HCT116 (cell line): Measurements from ENCODE around the gene MFGE8. TPM values are rescaled to one million over a fixed set of nuclear protein-coding genes. Genes with fewer than 3 reads are reported as not detected.

Experiments used
- ATAC-seq: fragments of 200-7000 bp; cut with Tn5 transposase; 2 replicates; pipeline ENCODE4 v1.9.1; 2020; ENCODE audit warnings: mild to moderate bottlenecking, moderate library complexity
- BruUV-seq: library from RNA; stranded (reverse); fragments of 400-500 nt; replicated peaks from 2 replicates; lab custom pipeline; 2021; lab: Mats Ljungman, UMichigan
- CTCF ChIA-PET: fragments of 300-600 bp; sonication (Branson Sonifier 250); formaldehyde crosslinking; loops from one replicate; lab custom pipeline; 2021; ENCODE audit warnings: antibody characterized with exemption; lab: Charles Lee
- POLR2A ChIA-PET: fragments of 300-600, 350-600 bp; sonication (Branson Sonifier 250); formaldehyde crosslinking; loops from one replicate; lab custom pipeline; 2021; ENCODE audit warnings: antibody characterized with exemption; lab: Charles Lee
- RAD21 ChIA-PET, 2 experiments: fragments of 300-600 bp; sonication (Branson Sonifier 250); formaldehyde crosslinking; loops; one replicate each; lab custom pipeline; 2023; ENCODE audit warnings: low total read pairs in 2 of 2; ENCODE audit not compliant: uncharacterized antibody in 2 of 2, unreplicated experiment in 2 of 2, low non-redundant PET in 1 of 2; lab: Charles Lee
- DNase-seq: peaks from one replicate; pipeline ENCODE4 v3.0.0-alpha.2; 2010; ENCODE audit warnings: low read depth, low spot score
- H2AFZ ChIP-seq: fragments of 200-600 bp; shearing (Covaris generic), sonication (generic); 2 replicates; pipeline ENCODE4 v1.6.1; 2017; ENCODE audit warnings: low read depth, mixed run types, mixed read lengths, antibody characterized with exemption, low read length; ENCODE audit not compliant: poor library complexity, severe bottlenecking
- H3K27ac ChIP-seq: 2 replicates; pipeline ENCODE4 v1.5.1; 2012; ENCODE audit warnings: low read depth, low read length
- H3K27me3 ChIP-seq: fragments of 200-600 bp; sonication (generic); 2 replicates; pipeline ENCODE4 v1.6.1; 2016; ENCODE audit warnings: mixed run types, low read length, mixed read lengths; ENCODE audit not compliant: insufficient read depth
- H3K36me3 ChIP-seq, 2 experiments: fragments of 200-500 bp in 1 of 2; fragments of 200-600 bp in 1 of 2; sonication (Bioruptor generic) in 1 of 2; sonication (generic) in 1 of 2; 2 replicates each; pipeline versions ENCODE4 v1.5.1 to v1.6.1; 2014 to 2016; ENCODE audit warnings: low read length in 2 of 2, inconsistent platforms in 1 of 2, mixed read lengths in 1 of 2, mixed run types in 1 of 2; ENCODE audit not compliant: insufficient read depth in 2 of 2, control insufficient read depth in 1 of 2
- H3K4me1 ChIP-seq, 2 experiments: fragments of 200-600 bp in 1 of 2; sonication (generic) in 1 of 2; 2 replicates each; pipeline versions ENCODE4 v1.5.1 to v1.6.1; 2012 to 2017; ENCODE audit warnings: low read length in 2 of 2, inconsistent platforms in 1 of 2, mild to moderate bottlenecking in 1 of 2, mixed read lengths in 1 of 2, mixed run types in 1 of 2, moderate library complexity in 1 of 2; ENCODE audit not compliant: insufficient read depth in 2 of 2, control insufficient read depth in 1 of 2
- H3K4me2 ChIP-seq: fragments of 200-600 bp; sonication (generic); 2 replicates; pipeline ENCODE4 v1.6.1; 2017; ENCODE audit warnings: mixed run types, low read length, mixed read lengths
- H3K4me3 ChIP-seq, 2 experiments: fragments of 200-600 bp in 1 of 2; sonication (generic) in 1 of 2; replicated peaks in 1 of 2; 2 replicates each; pipeline ENCODE4 v1.5.1; 2011 to 2016; ENCODE audit warnings: low read length in 2 of 2, control low read depth in 1 of 2, low read depth in 1 of 2, mild to moderate bottlenecking in 1 of 2, mixed read lengths in 1 of 2, mixed run types in 1 of 2
- H3K79me2 ChIP-seq: fragments of 200-600 bp; sonication (generic); 2 replicates; pipeline ENCODE4 v1.6.1; 2017; ENCODE audit warnings: mild to moderate bottlenecking, mixed run types, low read length, moderate library complexity, mixed read lengths; ENCODE audit not compliant: insufficient read depth
- H3K9ac ChIP-seq: fragments of 200-600 bp; sonication (generic); 2 replicates; pipeline ENCODE4 v1.6.1; 2016; ENCODE audit warnings: low read length, mixed read lengths
- H3K9me2 ChIP-seq: fragments of 200-600 bp; sonication (generic), shearing (Covaris generic); 2 replicates; pipeline ENCODE4 v1.6.1; 2017; ENCODE audit warnings: mixed run types, mild to moderate bottlenecking, moderate library complexity; ENCODE audit not compliant: insufficient read depth
- H3K9me3 ChIP-seq, 2 experiments: fragments of 200-500 bp in 1 of 2; fragments of 200-600 bp in 1 of 2; sonication (Bioruptor generic) in 1 of 2; sonication (generic) in 1 of 2; 2 replicates each; pipeline ENCODE4 v1.6.1; 2014 to 2017; ENCODE audit warnings: low read length in 2 of 2, mixed read lengths in 2 of 2, inconsistent platforms in 1 of 2, low read depth in 1 of 2, mild to moderate bottlenecking in 1 of 2, mixed run types in 1 of 2, moderate library complexity in 1 of 2; ENCODE audit not compliant: control insufficient read depth in 1 of 2, insufficient read depth in 1 of 2
- H4K20me1 ChIP-seq: fragments of 200-600 bp; sonication (generic), shearing (Covaris generic); 2 replicates; pipeline ENCODE4 v1.6.1; 2017; ENCODE audit warnings: mixed run types, mild to moderate bottlenecking, moderate library complexity; ENCODE audit not compliant: insufficient read depth
- ATF3 ChIP-seq: IDR thresholded peaks from 2 replicates; pipeline ENCODE4 v1.6.1; 2012
- CEBPB ChIP-seq: IDR thresholded peaks from 2 replicates; pipeline ENCODE4 v1.6.1; 2012; ENCODE audit warnings: low read depth
- EGR1 ChIP-seq: IDR thresholded peaks from 2 replicates; pipeline ENCODE4 v1.6.1; 2012; ENCODE audit warnings: low read depth
- ELF1 ChIP-seq: IDR thresholded peaks from 2 replicates; pipeline ENCODE4 v1.6.1; 2012; ENCODE audit warnings: low read depth, borderline replicate concordance
- EZH2 ChIP-seq: fragments of 200-600 bp; sonication (generic); IDR thresholded peaks from 2 replicates; pipeline ENCODE4 v1.6.1; 2017; ENCODE audit warnings: antibody characterized with exemption, mixed run types
- EZH2phosphoT487 ChIP-seq: fragments of 200-600 bp; IDR thresholded peaks from 2 replicates; pipeline ENCODE4 v1.6.1; 2018; ENCODE audit warnings: antibody characterized with exemption, borderline replicate concordance
- FOSL1 ChIP-seq: IDR thresholded peaks from 2 replicates; pipeline ENCODE4 v1.6.1; 2012; ENCODE audit warnings: low read depth
- JUND ChIP-seq: IDR thresholded peaks from 2 replicates; pipeline ENCODE4 v1.6.1; 2012
- POLR2A ChIP-seq: IDR thresholded peaks from 2 replicates; pipeline ENCODE4 v1.7.0; 2011; ENCODE audit warnings: borderline replicate concordance; ENCODE audit not compliant: insufficient read depth, insufficient read length; ENCODE audit errors: extremely low read depth
- POLR2AphosphoS5 ChIP-seq: IDR thresholded peaks from 2 replicates; pipeline ENCODE4 v1.6.1; 2011; ENCODE audit warnings: mild to moderate bottlenecking, low read depth, low read length, moderate library complexity
- RAD21 ChIP-seq: IDR thresholded peaks from 2 replicates; pipeline ENCODE4 v1.6.1; 2012; ENCODE audit warnings: low read depth, mild to moderate bottlenecking
- SIN3A ChIP-seq: IDR thresholded peaks from 2 replicates; pipeline ENCODE4 v1.6.1; 2012; ENCODE audit warnings: low read depth
- SP1 ChIP-seq: IDR thresholded peaks from 2 replicates; pipeline ENCODE4 v1.6.1; 2012; ENCODE audit warnings: low read depth
- SRF ChIP-seq: IDR thresholded peaks from 2 replicates; pipeline ENCODE4 v1.6.1; 2012; ENCODE audit warnings: low read depth
- TCF7L2 ChIP-seq: IDR thresholded peaks from 2 replicates; pipeline ENCODE4 v1.7.0; 2011; ENCODE audit warnings: borderline replicate concordance, inconsistent platforms; ENCODE audit not compliant: insufficient read depth, insufficient read length; ENCODE audit errors: extremely low read depth
- YY1 ChIP-seq: IDR thresholded peaks from 2 replicates; pipeline ENCODE4 v1.6.1; 2011; ENCODE audit warnings: low read length, low read depth, moderate library complexity, mild to moderate bottlenecking; ENCODE audit not compliant: insufficient replicate concordance; ENCODE audit errors: extremely low read depth
- ZFX ChIP-seq: fragments of 450-650 bp; IDR thresholded peaks from 2 replicates; pipeline ENCODE4 v1.6.1; 2017
- ZNF274 ChIP-seq: fragments of 200-500 bp; sonication (Bioruptor generic); IDR thresholded peaks from 2 replicates; pipeline ENCODE4 v1.6.1; 2014; ENCODE audit warnings: mild to moderate bottlenecking, low read depth, low read length, inconsistent platforms
- intact Hi-C: fragments of 100-400 bp; cut with micrococcal nuclease; formaldehyde crosslinking; loops from 2 replicates; pipeline ENCODE4 v1.10.0; 2022
- total RNA-seq: library from RNA; stranded (reverse); gene quantifications from one replicate; pipeline ENCODE4 v1.2.1, GENCODE V29; 2021; ENCODE audit not compliant: unreplicated experiment
- TF ChIP-seq, protein P1 (sequence below): IDR thresholded peaks from 2 replicates; pipeline ENCODE4 v1.6.1; 2011; ENCODE audit warnings: mild to moderate bottlenecking, low read length, moderate library complexity; ENCODE audit not compliant: insufficient replicate concordance; ENCODE audit errors: extremely low read depth
- TF ChIP-seq, protein P2 (sequence below): IDR thresholded peaks from 2 replicates; pipeline ENCODE4 v1.6.1; 2012
- TF ChIP-seq, protein P3 (sequence below), 3 experiments: fragments of 200-600 bp in 1 of 3; sonication (generic) in 1 of 3; IDR thresholded peaks in 2 of 3; conservative IDR thresholded peaks in 1 of 3; 2 replicates each; pipeline ENCODE4 v1.5.1; 2012 to 2017; ENCODE audit warnings: low read depth in 2 of 3, low read length in 2 of 3, antibody characterized with exemption in 1 of 3, borderline replicate concordance in 1 of 3, control low read depth in 1 of 3, mild to moderate bottlenecking in 1 of 3, mixed read lengths in 1 of 3, mixed run types in 1 of 3, moderate library complexity in 1 of 3; ENCODE audit not compliant: insufficient read depth in 1 of 3

MFGE8 gene
- total RNA-seq, 1 experiment from 2014 or later, result 70.7 TPM

GRCh38 chr15:88918738-88919137 lies 5.6 kb upstream of the MFGE8 start:
- ChIA-PET RAD21 (no interaction called here), CTCF (interaction anchor here (1.0 kb wide), 1 partner anchor 14 kb away, joined by 3 read pairs; no protein-coding TSS in a partner anchor), POLR2A (no interaction called here)
- no TSS peak for BruUV-seq
- H4K20me1 ChIP-seq, result no peaks in the 10 kb centered on the region
- peaks cover 38 to 45% of the 10 kb centered on the region in 2 experiments for H3K4me1 ChIP-seq
- H3K4me3 ChIP-seq, result peak overlapping the region in 1 of 2 experiments; percentile 7; a peak in 1 of 4 replicates
- peak; percentile 90 for DNase-seq
- H3K9ac ChIP-seq, result 0 out of 2 replicates have a peak overlapping the region, but pooled peaks have one; percentile 1
- no peaks in the 10 kb centered on the region for H3K9me2 ChIP-seq
- no peaks in the 10 kb centered on the region for H3K36me3 ChIP-seq
- intact Hi-C loops, result no loop called here
- H3K79me2 ChIP-seq, result no peaks in the 10 kb centered on the region
- peak overlapping the region; percentile 59 for H3K4me2 ChIP-seq
- H2AFZ ChIP-seq, result peak overlapping the region; percentile 2
- H3K27ac ChIP-seq, result peak overlapping the region; percentile 19; the same call in 1 of the 2 replicates
- no peaks in the 10 kb centered on the region for H3K9me3 ChIP-seq
- ATAC-seq, result peak; percentile 87
- H3K27me3 ChIP-seq, result no peaks in the 10 kb centered on the region
- TF ChIP-seq RAD21 (0 out of 2 replicates have a peak, but pooled peaks have one; percentile 25), YY1 (no peak), SIN3A (peak; percentile 91), ATF3 (no peak), POLR2A (no peak), ZFX (no peak), ZNF274 (no peak), EZH2phosphoT487 (no peak), SP1 (peak; percentile 85), FOSL1 (peak; percentile 87), CEBPB (peak; percentile 90), SRF (peak; percentile 64; the same call in 1 of the 2 replicates), EGR1 (peak; percentile 80), JUND (peak; percentile 94), EZH2 (no peak), ELF1 (no peak), POLR2AphosphoS5 (peak; percentile 55; the same call in 1 of the 2 replicates), TCF7L2 (peak; percentile 20)
- TF ChIP-seq, protein P1, sequence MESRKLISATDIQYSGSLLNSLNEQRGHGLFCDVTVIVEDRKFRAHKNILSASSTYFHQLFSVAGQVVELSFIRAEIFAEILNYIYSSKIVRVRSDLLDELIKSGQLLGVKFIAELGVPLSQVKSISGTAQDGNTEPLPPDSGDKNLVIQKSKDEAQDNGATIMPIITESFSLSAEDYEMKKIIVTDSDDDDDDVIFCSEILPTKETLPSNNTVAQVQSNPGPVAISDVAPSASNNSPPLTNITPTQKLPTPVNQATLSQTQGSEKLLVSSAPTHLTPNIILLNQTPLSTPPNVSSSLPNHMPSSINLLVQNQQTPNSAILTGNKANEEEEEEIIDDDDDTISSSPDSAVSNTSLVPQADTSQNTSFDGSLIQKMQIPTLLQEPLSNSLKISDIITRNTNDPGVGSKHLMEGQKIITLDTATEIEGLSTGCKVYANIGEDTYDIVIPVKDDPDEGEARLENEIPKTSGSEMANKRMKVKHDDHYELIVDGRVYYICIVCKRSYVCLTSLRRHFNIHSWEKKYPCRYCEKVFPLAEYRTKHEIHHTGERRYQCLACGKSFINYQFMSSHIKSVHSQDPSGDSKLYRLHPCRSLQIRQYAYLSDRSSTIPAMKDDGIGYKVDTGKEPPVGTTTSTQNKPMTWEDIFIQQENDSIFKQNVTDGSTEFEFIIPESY, result no peak
- TF ChIP-seq, protein P2, sequence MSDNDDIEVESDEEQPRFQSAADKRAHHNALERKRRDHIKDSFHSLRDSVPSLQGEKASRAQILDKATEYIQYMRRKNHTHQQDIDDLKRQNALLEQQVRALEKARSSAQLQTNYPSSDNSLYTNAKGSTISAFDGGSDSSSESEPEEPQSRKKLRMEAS, result peak; percentile 87
- TF ChIP-seq, protein P3, sequence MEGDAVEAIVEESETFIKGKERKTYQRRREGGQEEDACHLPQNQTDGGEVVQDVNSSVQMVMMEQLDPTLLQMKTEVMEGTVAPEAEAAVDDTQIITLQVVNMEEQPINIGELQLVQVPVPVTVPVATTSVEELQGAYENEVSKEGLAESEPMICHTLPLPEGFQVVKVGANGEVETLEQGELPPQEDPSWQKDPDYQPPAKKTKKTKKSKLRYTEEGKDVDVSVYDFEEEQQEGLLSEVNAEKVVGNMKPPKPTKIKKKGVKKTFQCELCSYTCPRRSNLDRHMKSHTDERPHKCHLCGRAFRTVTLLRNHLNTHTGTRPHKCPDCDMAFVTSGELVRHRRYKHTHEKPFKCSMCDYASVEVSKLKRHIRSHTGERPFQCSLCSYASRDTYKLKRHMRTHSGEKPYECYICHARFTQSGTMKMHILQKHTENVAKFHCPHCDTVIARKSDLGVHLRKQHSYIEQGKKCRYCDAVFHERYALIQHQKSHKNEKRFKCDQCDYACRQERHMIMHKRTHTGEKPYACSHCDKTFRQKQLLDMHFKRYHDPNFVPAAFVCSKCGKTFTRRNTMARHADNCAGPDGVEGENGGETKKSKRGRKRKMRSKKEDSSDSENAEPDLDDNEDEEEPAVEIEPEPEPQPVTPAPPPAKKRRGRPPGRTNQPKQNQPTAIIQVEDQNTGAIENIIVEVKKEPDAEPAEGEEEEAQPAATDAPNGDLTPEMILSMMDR (IDR thresholded peaks at IDR 0.05 in 2 of 3, conservative IDR thresholded peaks at IDR 0.05 in 1 of 3; ENCODE audit: borderline replicate concordance in 1 of 3, insufficient read depth in 1 of 3, low read depth in 2 of 3, low read length in 2 of 3), result no peak
